ENCODE data around the gene LRPAP1. TPM values are rescaled to one million over a fixed set of nuclear protein-coding genes. Genes with fewer than 3 reads are reported as not detected.

The LRPAP1 gene
- total RNA-seq, 1 donor from 2014 or later = 153 TPM

GRCh38 chr4:3498407-3498806, 33.8 kb downstream of the LRPAP1 start:
- no peak for DNase-seq (ENCODE audit: extremely low spot score, unreplicated experiment)
- no peak for TF ChIP-seq CTCF (IDR thresholded peaks at IDR 0.05)
- peaks cover 1% of the 10 kb centered on the region for H3K36me3 Mint-ChIP-seq (ENCODE audit: unreplicated experiment)

GRCh38 chr4:3497523-3498389, 34.5 kb downstream of the LRPAP1 start:
- no peaks in the 10 kb centered on the region for H3K36me3 Mint-ChIP-seq (ENCODE audit: unreplicated experiment)
- H3K4me3 Mint-ChIP-seq (ENCODE audit: unreplicated experiment) = no peak overlapping the region
- no peaks in the 10 kb centered on the region for H3K27me3 Mint-ChIP-seq (ENCODE audit: unreplicated experiment)
- H3K9me3 Mint-ChIP-seq (ENCODE audit: unreplicated experiment) = no peaks in the 10 kb centered on the region
- no peaks in the 10 kb centered on the region for H3K4me1 Mint-ChIP-seq (ENCODE audit: unreplicated experiment)
- no peak for TF ChIP-seq CTCF (IDR thresholded peaks at IDR 0.05)
- DNase-seq (ENCODE audit: extremely low spot score, unreplicated experiment) = no peak
- H3K27ac Mint-ChIP-seq (ENCODE audit: unreplicated experiment) = no peak overlapping the region

More at GRCh38 chr4:3498407-3498806, 33.8 kb downstream of the LRPAP1 start:
- Mint-ChIP-seq H3K27ac (ENCODE audit: unreplicated experiment) (no peak overlapping the region), H3K9me3 (ENCODE audit: unreplicated experiment) (no peaks in the 10 kb centered on the region), H3K4me3 (ENCODE audit: unreplicated experiment) (no peak overlapping the region), H3K4me1 (ENCODE audit: unreplicated experiment) (no peaks in the 10 kb centered on the region), H3K27me3 (ENCODE audit: unreplicated experiment) (no peaks in the 10 kb centered on the region)

- H3K27ac Mint-ChIP-seq (ENCODE audit: unreplicated experiment) = no peak overlapping the region
- no peaks in the 10 kb centered on the region for H3K9me3 Mint-ChIP-seq (ENCODE audit: unreplicated experiment)
- H3K4me1 Mint-ChIP-seq (ENCODE audit: unreplicated experiment) = no peaks in the 10 kb centered on the region
- no peak for DNase-seq (ENCODE audit: extremely low spot score, unreplicated experiment)
- H3K36me3 Mint-ChIP-seq (ENCODE audit: unreplicated experiment) = no peaks in the 10 kb centered on the region
- no peak overlapping the region for H3K4me3 Mint-ChIP-seq (ENCODE audit: unreplicated experiment)
- no peak for TF ChIP-seq CTCF (IDR thresholded peaks at IDR 0.05)
- peaks cover 2% of the 10 kb centered on the region for H3K27me3 Mint-ChIP-seq (ENCODE audit: unreplicated experiment)
Measured at GRCh38 chr4:3497095-3497494, 35.1 kb downstream of the LRPAP1 start.

- Mint-ChIP-seq H3K4me3 (ENCODE audit: unreplicated experiment) (no peak overlapping the region), H3K27me3 (ENCODE audit: unreplicated experiment) (peaks cover 12% of the 10 kb centered on the region), H3K4me1 (ENCODE audit: unreplicated experiment) (peaks cover 1% of the 10 kb centered on the region), H3K36me3 (ENCODE audit: unreplicated experiment) (no peaks in the 10 kb centered on the region), H3K27ac (ENCODE audit: unreplicated experiment) (no peak overlapping the region), H3K9me3 (ENCODE audit: unreplicated experiment) (no peaks in the 10 kb centered on the region)
- DNase-seq (ENCODE audit: extremely low spot score, unreplicated experiment) = no peak
- TF ChIP-seq CTCF (IDR thresholded peaks at IDR 0.05) = no peak
Measured at GRCh38 chr4:3496021-3496420, 36.2 kb downstream of the LRPAP1 start.

- TF ChIP-seq CTCF (IDR thresholded peaks at IDR 0.05) = no peak
- H3K27ac Mint-ChIP-seq (ENCODE audit: unreplicated experiment) = no peak overlapping the region
- H3K27me3 Mint-ChIP-seq (ENCODE audit: unreplicated experiment) = peaks cover 13% of the 10 kb centered on the region
- H3K36me3 Mint-ChIP-seq (ENCODE audit: unreplicated experiment) = no peaks in the 10 kb centered on the region
- no peak overlapping the region for H3K4me3 Mint-ChIP-seq (ENCODE audit: unreplicated experiment)
- H3K9me3 Mint-ChIP-seq (ENCODE audit: unreplicated experiment) = no peaks in the 10 kb centered on the region
- no peak for DNase-seq (ENCODE audit: extremely low spot score, unreplicated experiment)
- peaks cover 1% of the 10 kb centered on the region for H3K4me1 Mint-ChIP-seq (ENCODE audit: unreplicated experiment)
Measured at GRCh38 chr4:3495204-3495975, 36.8 kb downstream of the LRPAP1 start.

Data from osteocyte (in vitro differentiated cells).